Measurements from ENCODE around the gene RPUSD3. TPM values are rescaled to one million over a fixed set of nuclear protein-coding genes. Genes with fewer than 3 reads are reported as not detected.

RPUSD3 gene
- total and polyA plus RNA-seq, 7 donors: 39.7 to 64.2 (median 49.4) TPM

DNA sequence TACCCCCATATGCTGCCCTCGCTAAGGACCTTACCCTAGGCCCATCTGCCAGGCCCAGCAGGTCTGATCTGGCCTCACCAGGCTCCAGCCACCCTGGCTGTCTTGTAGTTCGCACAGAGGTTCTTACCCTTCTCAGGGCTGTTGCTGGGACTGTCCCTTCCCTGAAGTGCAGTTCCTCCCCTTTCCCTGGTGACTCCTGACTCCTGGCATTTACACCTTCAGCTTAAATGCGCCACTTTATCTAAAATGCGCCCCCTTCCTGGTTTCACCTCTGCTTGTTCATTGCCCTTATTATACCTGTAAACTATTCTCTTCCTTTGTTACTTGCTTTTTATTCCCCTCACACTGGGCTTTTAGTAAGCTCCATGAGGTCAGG lies 34.6 kb downstream of the RPUSD3 start:
- ATAC-seq: peak in 2 of 4 donors; percentile 13 to 26
- H3K9me3 ChIP-seq: no peaks in the 10 kb centered on the region
- intact Hi-C loops (cut with DNase I): loop anchor here in 1 of 2 donors (2.0 kb wide), 1 partner anchor 36 kb away; the partner anchor contains the start of gene RPUSD3
- TF ChIP-seq, protein P1, sequence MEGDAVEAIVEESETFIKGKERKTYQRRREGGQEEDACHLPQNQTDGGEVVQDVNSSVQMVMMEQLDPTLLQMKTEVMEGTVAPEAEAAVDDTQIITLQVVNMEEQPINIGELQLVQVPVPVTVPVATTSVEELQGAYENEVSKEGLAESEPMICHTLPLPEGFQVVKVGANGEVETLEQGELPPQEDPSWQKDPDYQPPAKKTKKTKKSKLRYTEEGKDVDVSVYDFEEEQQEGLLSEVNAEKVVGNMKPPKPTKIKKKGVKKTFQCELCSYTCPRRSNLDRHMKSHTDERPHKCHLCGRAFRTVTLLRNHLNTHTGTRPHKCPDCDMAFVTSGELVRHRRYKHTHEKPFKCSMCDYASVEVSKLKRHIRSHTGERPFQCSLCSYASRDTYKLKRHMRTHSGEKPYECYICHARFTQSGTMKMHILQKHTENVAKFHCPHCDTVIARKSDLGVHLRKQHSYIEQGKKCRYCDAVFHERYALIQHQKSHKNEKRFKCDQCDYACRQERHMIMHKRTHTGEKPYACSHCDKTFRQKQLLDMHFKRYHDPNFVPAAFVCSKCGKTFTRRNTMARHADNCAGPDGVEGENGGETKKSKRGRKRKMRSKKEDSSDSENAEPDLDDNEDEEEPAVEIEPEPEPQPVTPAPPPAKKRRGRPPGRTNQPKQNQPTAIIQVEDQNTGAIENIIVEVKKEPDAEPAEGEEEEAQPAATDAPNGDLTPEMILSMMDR (IDR thresholded peaks at IDR 0.05): no peak
- H3K36me3 ChIP-seq (ENCODE audit: insufficient read depth in 1 of 2, low read depth in 1 of 2): peaks cover 4 to 36% of the 10 kb centered on the region in 2 donors
- peak overlapping the region; percentile 92 for H3K27ac ChIP-seq
- WGBS, 3 donors: 89 to 93% (median 89%) methylated on average over 4 of the region's 4 CpGs
- H3K27me3 ChIP-seq (ENCODE audit: insufficient read depth in 3 of 3, low read length in 2 of 3): no peaks in the 10 kb centered on the region
- H3K4me3 ChIP-seq: peak overlapping the region; percentile 87
- H3K4me1 ChIP-seq: peaks cover 19% of the 10 kb centered on the region
- no peak for DNase-seq

DNA sequence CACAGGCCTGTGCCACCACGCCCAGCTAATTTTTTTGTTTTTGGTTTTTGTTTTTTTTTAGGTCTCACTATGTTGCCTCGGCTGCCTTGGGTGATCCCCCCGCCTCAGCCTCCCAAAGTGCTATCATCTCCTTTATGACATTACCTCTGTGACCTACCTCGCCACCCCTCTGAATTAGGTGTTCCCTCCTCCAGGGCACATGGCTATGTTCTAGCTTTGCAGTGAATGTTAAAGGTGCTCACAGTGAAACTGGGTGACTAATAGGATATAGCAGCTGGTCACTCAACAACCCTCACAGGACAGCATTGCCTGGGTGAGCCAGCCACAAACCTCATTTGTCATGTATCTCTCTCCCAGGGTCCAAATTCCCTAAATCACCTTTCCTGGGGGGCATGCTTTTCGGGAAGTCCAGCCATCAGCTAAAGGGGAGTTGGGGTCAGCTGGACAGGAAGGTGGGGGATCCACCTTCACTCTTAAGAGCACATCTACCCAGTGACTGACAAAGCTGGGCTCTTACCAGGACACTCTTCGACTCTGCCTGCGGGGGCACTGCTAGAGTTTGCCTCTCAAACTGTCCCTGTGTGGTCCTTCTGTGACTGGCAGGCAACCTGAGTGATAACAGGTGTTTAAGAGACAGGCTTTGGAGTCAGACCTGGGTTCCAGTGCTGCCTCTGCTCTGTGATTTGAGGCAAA lies 35.3 kb downstream of the RPUSD3 start:
- Histone ChIP-seq H3K4me1 (peaks cover 26% of the 10 kb centered on the region), H3K27me3 (ENCODE audit: insufficient read depth in 3 of 3, low read length in 2 of 3) (no peaks in the 10 kb centered on the region), H3K4me3 (no peak overlapping the region), H3K36me3 (ENCODE audit: insufficient read depth in 1 of 2, low read depth in 1 of 2) (peaks cover 11 to 44% of the 10 kb centered on the region in 2 donors), H3K9me3 (no peaks in the 10 kb centered on the region), H3K27ac (peak overlapping the region; percentile 92)
- ATAC-seq: peak; percentile 53 to 59 (median 58)
- WGBS, 3 donors: 66 to 71% (median 70%) methylated on average over 7 of the region's 7 CpGs
- intact Hi-C loops (cut with DNase I): loop anchor here in 1 of 2 donors (2.0 kb wide), 1 partner anchor 36 kb away; the partner anchor contains the start of gene RPUSD3
- TF ChIP-seq, protein P1 (IDR thresholded peaks at IDR 0.05): peak; percentile 6
- no peak for DNase-seq

DNA sequence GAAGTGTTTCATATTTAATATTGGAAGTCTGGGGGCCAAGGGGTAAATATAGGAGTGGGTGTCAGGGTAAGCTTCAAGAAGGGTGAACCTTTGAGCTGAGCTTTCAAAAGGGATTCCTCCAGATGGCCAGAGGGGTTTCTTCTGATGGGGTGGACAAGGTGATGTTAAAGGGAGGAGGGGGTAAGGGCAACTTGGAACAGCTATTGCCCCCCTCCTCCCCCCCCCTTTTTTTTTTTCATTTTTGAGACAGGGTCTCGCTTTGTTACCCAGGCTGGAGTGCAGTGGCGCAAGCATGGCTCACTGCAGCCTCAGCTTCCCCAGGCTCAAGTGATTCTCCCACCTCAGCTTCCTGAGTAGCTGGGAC lies 35.8 kb downstream of the RPUSD3 start:
- H3K4me3 ChIP-seq: no peak overlapping the region
- WGBS, 3 donors: 95 to 100% (median 95%) methylated on average over 2 of the region's 2 CpGs
- peaks cover 29% of the 10 kb centered on the region for H3K4me1 ChIP-seq
- ATAC-seq (no peak), DNase-seq (no peak)
- H3K27me3 ChIP-seq (ENCODE audit: insufficient read depth in 3 of 3, low read length in 2 of 3): no peaks in the 10 kb centered on the region
- intact Hi-C loops (cut with DNase I): loop anchor here in 1 of 2 donors (2.0 kb wide), 1 partner anchor 37 kb away; the partner anchor contains the start of gene RPUSD3
- no peaks in the 10 kb centered on the region for H3K9me3 ChIP-seq
- peak overlapping the region; percentile 92 for H3K27ac ChIP-seq
- peaks cover 13 to 48% of the 10 kb centered on the region in 2 donors for H3K36me3 ChIP-seq (ENCODE audit: insufficient read depth in 1 of 2, low read depth in 1 of 2)
- TF ChIP-seq, protein P1 (IDR thresholded peaks at IDR 0.05): no peak

DNA sequence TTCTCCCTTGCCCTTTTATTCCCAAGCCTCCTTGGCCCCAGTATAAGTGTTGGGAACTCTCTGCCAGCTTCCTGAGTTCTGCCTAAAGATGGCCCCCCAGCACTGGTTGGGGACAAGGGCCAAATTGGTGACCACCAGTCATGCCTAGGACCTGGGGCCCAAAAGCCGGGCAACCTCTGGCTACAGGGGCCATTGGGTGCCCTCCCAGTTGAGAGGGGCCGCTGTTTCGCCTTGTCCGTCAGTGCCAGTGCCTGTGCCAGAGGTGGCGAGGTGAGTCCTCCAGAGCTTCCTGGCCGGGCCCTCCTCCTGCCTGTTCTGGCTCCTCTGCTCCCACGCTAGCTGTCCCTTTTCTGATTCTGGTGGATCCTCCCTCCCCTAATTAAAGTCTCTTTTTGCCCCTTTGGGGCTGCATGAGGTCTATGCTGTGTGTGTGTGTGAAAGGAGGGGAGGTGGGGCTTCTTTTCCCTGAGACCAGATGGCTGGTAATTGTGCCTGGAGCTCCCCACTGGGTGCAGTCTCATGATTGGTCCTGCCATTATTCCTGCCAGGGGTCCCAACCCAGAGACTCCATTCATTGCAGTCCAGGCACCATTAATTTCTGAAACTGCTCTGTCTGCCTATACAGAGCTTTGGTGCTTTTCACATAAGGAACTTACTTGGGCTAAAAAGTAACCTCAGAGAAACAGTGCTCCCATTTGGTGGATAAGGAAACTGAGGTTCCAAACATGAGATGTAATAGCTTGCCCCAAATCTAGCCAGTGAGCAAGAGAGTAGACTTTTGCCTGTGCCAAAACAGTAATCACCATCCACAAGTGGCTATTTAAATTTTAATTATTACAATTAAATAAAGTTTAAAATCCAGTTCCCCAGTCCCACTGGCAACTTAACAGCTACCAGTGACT lies 36.9 kb downstream of the RPUSD3 start:
- no peaks in the 10 kb centered on the region for H3K9me3 ChIP-seq
- H3K36me3 ChIP-seq (ENCODE audit: insufficient read depth in 1 of 2, low read depth in 1 of 2): peaks cover 13 to 56% of the 10 kb centered on the region in 2 donors
- 84 to 96% (median 92%) methylated on average over 7 of the region's 7 CpGs for WGBS, 3 donors
- H3K4me3 ChIP-seq: no peak overlapping the region
- DNase-seq (no peak), ATAC-seq (no peak)
- H3K27ac ChIP-seq: no peak overlapping the region
- intact Hi-C loops (cut with DNase I): no loop called here
- TF ChIP-seq, protein P1 (IDR thresholded peaks at IDR 0.05): no peak
- H3K4me1 ChIP-seq: peaks cover 29% of the 10 kb centered on the region
- no peaks in the 10 kb centered on the region for H3K27me3 ChIP-seq (ENCODE audit: insufficient read depth in 3 of 3, low read length in 2 of 3)
